NCI-H446 treated with DMSO at 0.1 percent for 48 hours (cell line): ENCODE data around the gene CTNNA3.
A peak's percentile ranks its signal among the peaks of the same experiment; 100 is the strongest.

ENCODE experiments used
- DNase-seq: peaks from one replicate; lab custom pipeline; 2025; lab: John Stamatoyannopoulos, UW

Gene CTNNA3

DNA sequence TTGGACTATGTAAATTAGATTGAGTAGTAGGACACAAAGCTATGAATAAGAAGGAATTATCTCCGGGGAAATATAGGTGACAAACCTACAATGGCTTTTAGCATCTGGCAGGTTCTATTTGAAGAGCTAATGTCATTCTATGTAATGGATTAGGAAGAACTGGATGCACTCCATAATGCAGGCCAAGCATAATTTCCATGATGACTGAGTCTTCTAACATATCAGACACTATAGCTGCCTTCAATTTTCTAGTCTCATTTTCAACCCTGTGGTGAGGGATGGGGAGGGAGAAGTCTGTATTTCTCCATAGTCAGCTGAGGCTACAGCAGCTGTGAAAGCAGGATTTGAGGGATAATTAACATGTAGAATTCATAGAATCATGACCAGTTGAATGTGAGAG is 1160.6 kb downstream of the CTNNA3 start:
- DNase-seq = no peak

DNA sequence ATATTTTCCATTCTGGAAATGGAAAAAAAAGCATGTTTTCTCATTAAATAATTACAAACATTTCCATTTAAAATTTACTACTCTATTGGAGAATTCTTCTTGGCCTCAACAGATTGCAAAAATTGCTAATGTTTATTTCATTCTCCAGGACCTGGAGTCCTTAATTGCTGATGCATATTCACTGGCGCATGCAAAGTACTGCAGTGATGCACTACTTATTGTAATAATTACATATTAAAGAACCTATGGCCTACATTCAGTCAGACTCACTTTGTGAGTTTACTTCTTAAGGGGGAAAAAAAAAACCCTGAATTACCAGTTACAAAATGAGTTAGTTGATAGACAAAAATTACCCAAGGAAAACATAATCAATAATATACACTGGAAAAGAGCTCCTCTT is 1161.1 kb downstream of the CTNNA3 start:
- no peak for DNase-seq

DNA sequence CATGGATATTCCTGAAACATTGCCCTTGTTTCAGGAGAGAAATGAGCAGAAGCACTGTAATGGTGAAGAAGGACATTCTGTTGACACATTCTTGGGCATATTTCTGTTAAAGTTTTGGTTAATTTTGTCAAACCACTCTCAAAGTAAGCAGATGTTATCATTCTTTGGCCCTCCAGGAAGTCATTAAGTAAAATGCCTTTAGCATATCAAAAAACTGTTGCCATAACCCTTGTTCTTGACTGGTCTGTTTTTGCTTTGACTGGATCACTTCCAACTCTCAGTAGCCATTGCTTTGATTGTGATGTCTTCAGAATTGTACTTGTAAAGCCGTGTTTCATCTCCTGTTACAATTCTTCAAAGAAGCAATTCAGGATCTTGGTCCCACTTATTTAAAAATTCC is 1174.5 kb downstream of the CTNNA3 start:
- DNase-seq = no peak

DNA sequence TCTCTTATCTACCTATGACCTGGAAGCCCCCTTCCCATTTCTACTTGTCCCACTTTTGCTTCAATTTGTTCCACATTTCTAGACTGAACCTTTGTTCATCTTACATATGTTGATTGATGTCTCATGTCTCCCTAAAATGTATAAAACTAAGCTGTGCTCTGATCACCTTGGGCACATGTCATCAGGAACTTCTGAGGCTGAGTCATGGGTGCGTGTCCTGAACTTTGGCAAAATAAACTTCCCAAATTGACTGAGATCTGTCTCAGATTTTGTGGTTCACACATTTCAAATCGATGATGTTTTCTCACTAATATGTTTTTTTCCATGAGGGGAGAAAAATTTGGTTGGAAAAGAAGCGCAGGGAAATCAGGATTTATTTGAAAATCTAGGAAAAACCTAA is 1176.4 kb downstream of the CTNNA3 start:
- DNase-seq = no peak

DNA sequence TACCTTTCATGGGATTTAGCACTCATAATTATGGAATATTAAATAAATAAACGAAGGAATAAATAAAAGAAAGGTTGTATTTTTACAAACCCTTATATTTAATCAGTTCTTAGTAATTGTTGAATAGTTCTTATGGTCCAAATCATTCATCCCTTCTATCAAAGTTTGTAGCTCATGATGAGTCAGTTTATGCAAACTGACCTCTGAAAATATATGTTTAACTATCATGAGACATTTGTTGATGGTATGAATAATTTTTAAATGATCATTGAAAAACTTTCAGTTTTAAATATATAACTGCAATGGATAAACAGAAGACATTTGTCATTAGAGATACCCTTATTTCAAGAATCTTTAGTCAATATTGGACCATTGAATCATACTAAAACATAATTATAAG is 1181.3 kb downstream of the CTNNA3 start:
- no peak for DNase-seq

DNA sequence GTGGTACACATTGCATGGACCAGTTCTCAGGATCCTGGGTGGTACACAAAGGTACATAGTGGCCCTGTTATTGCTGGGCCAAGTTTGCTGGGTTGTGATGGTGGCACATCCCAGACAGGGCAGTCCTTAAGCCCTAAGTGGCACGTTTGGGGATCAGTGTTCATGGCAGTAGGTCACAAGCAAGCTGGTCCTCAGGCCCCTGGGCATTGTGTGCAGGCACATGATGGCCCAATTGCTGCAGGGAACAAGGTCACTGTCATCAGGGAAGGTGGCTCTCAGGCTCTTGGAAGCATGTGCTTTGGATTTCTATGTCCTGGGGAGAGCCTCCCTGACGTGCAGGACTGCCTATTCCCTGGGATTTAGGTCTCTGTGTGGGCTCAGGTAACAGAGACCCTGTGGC is 1182.5 kb downstream of the CTNNA3 start:
- DNase-seq = no peak

DNA sequence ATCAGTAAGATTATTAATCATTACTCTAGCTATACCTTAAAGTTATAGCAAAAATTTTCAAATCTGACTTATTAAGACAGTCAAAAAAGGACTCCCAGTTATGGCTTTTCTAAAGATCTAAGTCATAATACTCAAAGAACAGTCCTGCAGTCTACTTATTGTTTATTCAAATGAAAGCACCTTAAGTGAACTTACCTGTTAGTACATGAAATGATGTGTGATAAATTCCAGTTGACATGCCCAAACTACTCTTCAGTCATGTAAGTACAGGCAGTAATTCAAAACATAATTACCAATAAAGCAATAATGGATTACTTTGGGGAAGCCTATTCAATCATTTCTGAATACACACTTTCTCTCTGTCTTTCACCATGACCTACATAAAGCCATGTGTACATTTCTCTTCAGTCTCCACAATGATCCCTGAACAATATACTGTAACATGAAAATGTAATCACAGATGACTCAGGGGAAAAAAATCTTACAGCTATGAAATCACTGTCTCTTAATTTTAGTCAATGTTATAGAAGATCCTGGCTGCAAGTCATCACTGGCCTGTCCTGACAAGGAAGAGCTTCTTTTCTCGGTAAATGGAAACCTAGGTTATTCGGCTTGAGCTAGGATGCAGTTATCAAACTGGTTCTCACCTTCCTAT is 1190.9 kb downstream of the CTNNA3 start:
- no peak for DNase-seq

DNA sequence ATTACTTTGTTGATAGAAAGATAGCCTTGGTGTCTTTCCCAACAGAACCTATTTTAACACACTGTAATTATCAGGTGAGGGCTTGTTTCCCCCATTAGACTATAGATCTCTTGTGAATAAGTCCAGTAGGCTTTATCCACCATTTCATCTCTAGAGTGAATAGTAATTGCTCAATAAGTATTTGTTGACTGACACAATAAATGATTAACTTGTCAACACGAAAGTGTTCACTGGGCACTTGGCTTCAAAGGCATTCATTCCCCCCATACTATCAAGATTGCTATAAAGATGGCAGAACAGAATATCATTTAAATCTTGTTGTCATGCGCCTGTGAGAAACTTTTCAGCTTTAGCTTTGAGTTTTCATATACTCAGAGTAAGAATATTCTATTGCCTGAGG is 1194.6 kb downstream of the CTNNA3 start:
- no peak for DNase-seq

DNA sequence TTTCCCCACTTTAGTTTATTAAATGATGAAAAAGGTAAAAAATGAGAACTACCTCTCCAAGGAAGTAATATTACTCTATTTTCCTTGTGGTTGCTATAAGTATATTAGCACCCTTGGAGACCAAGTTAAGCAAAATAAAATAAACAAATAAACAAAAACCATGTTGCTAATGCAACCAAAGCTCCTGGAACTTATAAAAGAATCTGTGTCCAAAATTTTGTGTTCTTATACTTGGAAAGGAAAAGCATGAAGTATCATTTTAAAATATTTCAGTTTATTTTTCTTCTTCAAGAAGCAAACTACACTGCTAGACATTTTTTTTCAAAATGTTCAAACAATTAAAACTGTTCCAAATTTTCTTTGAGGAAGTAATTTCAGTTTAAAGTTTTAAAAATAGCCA is 1212.0 kb downstream of the CTNNA3 start:
- no peak for DNase-seq

DNA sequence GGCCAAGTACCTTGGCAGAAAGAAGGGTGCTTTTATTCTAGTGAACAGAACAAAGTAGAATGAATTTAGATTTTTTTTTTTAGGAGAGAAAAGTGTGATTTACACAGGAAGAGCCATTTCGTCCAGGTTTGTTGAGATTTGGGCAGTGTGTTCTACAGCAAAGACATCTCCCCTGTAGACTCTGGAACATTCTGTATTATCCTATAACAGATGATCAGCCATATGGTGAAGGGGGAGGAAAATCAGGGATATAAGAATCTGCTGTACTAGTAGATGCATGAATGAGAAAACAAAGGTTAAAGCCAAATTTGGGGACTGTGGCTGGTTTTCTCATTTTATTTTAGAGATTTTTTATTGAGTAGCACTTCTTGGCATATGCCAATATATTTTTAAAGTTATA is 1223.8 kb downstream of the CTNNA3 start:
- peak; percentile 12 for DNase-seq

DNA sequence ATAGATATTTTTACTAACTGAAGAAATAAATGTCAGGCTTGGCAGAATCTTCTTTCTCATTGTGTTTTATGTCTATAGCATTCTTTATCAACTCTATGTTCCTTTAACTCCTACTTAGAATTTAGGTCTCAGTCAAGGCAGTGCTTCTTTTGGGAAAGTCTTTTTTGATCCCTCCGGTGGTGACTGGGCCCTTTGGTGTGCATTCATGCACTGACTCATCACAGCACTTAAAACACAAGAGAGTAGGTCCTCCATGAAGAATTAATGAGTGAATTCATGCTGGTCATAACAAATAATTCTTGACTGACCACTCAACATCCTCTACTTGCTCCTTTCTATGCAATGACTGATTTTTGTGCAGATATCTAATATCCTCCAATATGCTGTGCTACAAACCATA is 1229.0 kb downstream of the CTNNA3 start:
- DNase-seq = no peak

DNA sequence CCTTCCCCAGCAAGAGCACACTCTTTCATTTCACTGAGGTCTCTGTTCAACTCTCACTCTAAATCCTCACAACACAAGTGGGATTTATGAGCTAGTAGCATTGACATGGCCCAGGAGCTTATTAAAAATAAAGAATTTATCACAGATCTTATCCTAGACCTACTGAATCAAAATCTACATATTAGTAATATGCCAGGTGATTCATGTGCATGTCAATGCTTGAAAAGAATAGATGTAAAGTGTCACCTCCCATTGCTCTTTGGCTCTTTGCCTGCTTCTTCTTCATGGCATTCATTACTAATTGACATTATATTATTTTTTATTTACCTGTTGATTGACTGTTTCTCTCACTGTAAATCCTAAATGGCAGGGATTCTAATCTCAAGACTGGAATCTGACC is 1229.4 kb downstream of the CTNNA3 start:
- DNase-seq = no peak

DNA sequence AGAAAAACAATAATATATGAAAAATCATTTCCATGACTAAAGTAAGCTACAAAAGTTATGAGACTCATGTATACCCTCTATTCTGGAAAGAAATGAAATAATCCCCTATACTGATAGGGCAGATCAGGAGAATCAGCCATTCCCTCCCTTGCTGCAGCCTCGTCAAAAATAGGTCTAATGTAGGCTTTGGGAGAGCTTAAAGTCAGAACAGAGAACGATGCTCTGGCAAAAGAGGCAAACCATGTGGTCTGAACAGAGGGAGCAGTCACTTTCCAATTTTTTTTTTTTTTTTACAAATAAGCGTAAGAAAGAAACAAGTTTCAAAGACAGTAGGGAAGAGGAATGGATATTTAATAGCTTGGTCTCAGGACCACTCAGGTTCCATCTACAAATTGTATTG is 1232.4 kb downstream of the CTNNA3 start:
- no peak for DNase-seq

DNA sequence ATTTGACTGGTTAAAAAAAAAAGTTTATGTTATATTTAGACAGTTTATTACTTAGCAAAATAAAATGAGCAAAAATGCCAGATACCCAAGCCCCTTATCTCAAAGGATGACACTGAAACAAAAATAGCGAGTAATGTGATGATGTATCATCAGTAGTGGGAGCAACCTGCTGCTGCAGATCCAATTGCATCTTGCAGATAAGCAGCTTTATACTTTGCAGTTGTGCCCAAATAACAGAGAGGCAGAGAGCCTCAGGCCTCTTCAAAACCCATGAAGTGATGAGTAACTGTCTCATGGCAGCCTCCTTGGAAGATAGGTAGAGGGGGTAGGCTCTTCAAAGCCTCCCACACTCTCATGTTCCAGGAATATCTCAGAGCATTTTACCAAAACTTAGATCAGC is 1238.4 kb downstream of the CTNNA3 start:
- no peak for DNase-seq

DNA sequence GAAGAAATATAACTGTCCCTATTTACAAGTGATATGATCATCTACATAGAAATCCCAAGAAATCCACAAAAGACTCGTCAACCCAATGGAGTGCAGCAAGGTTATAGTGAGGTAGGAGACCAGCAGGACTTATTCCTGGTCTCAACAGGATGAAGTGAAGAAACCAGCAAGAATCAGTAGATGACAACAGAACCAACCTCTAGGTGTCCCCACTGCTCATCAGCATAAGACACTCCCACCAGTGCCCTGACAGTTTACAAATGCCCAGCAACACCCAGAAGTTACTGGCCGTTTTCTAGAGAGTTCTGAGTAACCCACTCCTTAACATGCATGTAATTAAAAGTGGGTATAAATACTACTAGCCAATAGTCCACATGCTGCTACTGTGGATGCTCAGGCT is 1240.7 kb downstream of the CTNNA3 start:
- no peak for DNase-seq

DNA sequence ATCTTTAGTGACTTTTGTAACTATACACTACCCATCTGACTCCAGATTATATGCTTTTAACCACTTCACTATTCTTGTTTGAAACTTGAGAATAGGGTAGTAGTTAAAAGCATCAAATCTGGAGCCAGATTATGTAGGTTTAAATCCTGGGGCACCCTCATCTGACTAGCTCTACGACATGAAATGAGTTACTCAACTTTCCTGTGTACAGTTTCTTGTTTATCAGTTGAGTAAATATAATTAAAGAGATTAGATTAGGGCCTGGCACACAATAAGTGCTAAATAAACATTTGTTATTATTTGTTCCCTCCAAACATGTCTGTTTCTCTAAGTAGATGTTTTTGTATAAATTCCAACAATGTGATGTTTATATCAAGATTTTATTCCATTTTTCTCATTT is 1255.4 kb downstream of the CTNNA3 start:
- DNase-seq = no peak

DNA sequence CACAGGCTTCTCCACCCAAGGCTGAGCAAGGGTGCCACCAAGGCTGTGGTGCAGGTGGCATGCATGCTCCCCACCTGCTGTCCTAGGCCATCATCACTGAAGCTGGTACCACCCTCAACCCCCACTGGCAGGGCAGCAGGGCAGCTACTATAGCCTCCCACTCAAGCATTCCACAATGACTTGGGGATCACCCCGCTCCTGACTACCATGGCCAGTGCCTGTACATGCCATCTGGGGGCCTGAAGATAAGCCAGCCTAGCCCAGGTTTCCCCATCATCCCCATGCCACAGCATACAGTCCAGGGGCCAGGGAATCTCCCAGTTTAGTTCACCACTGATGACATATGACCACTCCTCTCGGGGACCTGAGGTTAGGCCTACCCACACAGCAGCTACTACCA is 1281.1 kb downstream of the CTNNA3 start:
- no peak for DNase-seq

DNA sequence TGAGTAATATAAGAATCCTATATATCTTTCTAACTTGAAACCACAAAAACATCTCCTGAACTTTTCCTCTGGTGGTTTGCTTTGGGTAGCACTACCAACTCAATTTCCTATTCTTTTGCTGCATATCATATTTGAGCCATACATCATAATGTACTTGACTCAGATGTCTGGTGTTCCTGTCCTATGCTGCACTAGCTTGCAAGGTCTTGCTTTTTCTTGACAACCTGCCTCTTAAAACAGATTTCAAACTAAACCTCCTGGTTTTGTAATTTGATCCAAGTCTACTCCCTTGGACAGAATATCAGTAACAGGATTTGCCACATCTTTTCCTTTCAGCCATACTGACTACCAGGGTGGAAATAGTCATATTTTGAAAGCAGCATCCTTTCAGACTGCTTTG is 1290.4 kb downstream of the CTNNA3 start:
- DNase-seq = no peak

DNA sequence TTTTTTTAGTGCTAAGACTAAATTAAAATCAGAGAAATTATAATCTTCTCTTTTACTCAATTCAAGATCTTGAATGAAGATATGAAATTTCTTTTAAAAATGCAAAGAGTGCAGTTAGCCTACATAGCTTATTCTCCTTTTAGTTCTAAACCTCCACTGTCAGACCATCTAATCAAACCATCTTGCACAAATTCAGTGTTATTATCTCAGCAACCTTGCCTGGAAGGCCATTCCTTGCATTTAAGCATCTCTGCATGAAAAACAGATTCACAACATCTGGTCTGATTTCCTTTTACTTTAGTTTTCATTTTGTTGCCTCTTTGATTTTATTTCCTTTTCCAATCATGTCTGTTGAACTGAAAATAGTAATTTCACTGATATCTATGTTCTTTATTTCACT is 1297.3 kb downstream of the CTNNA3 start:
- no peak for DNase-seq

DNA sequence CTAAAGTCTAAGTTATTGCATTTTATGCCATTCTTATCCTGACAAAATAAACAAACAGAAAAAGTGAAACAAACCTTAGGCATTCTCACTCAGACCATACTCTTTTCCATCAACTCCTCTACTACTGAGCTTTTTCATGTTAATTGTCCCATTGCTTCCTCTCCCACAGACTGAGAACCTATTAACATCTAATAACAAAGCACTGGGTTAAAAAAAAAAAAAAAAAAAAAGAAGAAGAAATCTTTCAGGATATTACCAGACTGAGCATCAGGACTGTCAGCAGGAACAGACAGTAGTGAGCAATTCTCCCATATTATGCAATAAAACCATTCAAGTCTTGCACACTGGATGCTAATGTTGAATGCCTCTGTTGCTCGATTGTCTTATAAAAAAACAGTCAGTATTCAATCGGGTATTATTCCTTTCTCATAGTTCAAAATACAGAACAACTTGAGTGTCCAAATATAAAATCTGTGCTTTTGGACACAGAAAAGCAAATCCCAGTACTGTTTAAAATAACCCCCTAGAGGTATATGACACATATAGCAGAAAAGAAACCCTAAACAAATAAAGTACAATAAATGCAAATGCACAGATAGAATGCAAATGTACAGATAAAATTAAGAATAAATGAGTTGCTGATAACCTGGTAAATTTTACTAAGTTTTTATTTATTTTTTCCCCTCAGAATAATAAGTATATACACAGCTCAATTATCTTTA is 1301.5 kb downstream of the CTNNA3 start:
- no peak for DNase-seq

DNA sequence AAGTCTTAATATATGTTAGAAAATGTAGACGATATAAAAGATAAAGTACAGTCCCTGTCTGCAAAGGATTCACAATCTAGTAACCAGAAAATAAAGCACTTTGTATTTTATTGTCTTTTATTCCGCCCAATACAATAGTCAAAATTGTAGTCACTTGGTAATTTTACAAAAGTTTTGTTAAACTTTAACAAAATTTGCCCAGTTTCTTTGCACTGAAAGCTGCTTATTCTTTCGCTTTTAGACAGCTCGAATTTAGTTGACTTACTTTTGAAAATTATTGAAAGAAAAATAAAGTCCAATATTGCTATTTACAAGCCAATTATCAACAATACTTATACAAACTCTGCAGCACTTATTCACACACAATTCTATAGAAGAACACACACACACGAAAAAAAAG is 1305.1 kb downstream of the CTNNA3 start:
- DNase-seq = no peak

DNA sequence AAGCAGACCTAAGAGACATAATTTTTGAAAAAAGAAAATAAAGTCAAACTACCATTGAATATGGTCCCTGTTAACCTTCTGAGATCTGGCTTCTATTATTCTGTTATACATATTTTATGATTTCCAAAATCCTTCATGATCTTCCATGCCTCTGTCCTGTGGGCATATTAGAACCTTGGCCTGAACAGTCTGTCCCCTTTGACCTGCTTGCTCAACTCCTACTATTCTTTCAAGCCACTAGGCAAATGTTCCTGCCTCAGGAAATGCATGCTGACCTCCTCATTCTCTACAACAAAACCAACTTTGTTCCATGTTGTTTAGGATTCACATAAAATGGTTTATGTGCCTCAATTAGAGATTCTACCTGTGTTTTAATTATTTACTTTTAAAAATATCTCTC is 1315.0 kb downstream of the CTNNA3 start:
- DNase-seq = no peak

DNA sequence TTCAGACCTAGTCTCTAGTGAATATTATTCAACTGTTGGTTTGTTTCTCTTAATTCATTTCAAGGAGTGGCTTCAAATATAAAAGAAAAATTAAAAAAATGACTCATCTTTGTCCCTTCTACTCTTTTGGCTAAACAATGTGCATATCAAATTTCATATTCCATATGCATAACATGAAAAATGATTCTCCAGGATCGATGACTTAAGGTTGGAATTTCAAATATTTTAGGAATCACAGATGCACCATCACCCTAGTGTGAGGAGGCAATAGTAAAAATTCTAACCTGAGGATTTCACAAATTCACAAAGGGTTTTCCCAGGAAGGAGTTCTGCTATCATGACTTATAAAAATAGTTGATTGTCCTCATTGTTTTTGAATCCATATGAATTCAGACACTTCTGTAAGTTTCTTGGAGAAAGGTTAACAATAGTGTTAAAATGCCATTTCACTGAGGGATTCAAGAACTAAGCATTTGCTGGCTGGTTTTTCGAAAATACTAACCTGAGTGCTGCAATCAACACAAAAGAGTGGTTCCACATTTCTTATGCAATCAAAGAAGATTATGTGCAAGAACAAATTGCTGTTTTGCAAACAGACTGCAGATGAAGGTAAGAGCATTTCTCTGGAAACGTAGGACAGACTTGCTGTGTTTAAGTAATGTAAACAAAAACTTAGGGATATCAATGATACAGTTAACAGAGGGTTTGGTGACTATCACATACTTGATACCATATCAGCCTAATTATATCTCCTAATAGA is 1317.7 kb downstream of the CTNNA3 start:
- DNase-seq = no peak
